ENCODE results near the gene COX7A1. TPM values are rescaled to one million over a fixed set of nuclear protein-coding genes. Genes with fewer than 3 reads are reported as not detected.
"Not testable (repeated sequence)": the region's sequence is repeated elsewhere in the genome, so short reads cannot be mapped to it uniquely, and the experiment has no call there.

COX7A1 gene
- 11.3 TPM for polyA plus RNA-seq (2013, experiment 1 of 2; ENCODE audit: insufficient read length)
- polyA plus RNA-seq (2013, experiment 2 of 2; ENCODE audit: insufficient read length), result 10.1 TPM

DNA sequence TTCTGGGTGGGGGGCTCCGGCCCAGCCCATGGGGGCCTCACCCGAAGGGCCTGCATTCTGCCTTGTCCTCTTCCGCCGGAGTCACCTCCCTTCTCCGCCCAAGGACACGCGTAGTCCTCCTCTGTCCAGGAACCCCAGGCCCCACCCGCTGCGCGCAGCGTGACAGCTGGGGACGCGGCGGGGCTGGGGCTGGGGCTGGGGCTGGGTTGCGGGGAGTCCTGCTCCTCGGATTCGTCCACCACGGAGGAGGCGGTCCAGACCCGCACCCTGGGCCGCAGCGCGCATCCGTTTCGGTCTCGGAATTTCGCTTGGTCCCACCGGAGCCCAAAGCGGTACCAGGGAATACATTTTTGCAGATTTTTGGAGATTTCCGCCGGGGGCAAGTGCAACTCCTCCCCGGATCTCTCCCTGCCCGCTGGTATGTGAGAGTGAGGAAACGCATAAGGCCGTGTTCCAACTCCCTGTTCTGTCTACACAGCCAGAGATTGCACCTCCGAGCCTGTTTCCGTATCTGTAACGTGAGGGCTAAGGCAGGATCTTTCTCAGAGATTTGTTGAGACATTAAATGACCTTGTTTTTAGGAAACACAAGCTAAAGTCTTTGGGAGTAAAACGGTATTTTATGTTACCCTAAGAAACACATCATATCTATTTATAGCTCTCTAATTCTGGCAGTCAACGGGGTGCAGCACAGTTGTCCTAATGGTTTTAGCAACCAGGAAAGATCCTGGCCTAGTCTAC, at the start of gene COX7A1:
Gene COX7A1, minus strand, starts transcription at position 96 of the 740 bp plus-strand sequence. Its CDS starts 40 bp downstream, at position 56.
- peak; percentile 14 for DNase-seq

DNA sequence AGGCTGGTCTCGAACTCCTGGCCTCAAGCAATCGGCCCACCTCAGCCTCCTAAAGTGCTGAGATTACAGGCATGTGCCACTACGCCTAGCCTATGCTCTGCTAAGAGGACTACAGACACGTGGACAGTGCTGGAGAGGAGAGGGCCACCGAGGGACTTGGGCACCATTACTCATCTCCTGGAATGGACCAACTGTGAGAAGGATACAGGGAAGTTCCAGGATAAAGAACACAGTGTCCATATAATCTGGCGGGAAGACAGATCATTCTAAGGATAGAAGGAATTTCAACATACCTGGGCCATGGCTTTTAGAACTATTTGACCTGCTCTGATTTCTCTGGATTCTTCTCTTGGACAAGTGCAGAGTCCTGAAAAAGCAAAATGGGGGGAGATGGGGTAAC, 49.4 kb upstream of the COX7A1 start:
- no peak for DNase-seq

DNA sequence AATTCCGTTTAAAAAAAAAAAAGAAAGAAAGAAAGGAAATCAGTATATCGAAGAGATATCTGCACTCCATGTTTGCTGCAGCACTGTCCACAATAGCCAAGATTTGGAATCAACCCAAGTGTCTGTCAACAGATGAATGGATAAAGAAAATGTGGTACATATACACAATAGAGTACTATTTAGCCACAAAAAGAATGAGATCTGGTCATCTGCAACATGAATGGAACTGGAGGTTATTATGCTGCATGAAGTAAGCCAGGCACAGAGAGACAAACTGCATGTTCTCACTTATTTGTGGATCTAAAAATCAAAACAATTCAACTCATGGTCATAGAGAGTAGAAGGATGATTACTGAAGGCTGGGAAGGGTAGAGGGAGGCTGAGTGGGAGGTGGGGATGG, 45.9 kb upstream of the COX7A1 start:
- no peak for DNase-seq

DNA sequence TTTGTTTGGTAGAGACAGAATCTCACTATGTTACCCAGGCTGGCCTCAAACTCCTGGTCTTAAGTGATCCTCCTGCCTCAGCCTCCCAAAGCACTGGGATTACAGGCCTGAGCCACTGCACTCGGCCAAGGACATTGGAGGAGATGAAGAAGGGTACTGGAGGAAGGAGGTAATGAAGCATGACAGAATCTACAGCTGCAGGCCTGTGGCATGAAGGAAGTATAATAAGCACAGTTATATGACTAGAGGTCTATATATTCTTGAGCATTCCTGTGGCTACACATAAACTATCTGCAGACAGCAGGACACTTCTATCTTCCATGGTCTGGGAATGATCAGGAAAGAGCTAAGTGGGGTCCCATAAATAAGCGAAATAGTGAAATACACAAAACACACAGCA, 44.0 kb upstream of the COX7A1 start:
- peak; percentile 29 for DNase-seq

DNA sequence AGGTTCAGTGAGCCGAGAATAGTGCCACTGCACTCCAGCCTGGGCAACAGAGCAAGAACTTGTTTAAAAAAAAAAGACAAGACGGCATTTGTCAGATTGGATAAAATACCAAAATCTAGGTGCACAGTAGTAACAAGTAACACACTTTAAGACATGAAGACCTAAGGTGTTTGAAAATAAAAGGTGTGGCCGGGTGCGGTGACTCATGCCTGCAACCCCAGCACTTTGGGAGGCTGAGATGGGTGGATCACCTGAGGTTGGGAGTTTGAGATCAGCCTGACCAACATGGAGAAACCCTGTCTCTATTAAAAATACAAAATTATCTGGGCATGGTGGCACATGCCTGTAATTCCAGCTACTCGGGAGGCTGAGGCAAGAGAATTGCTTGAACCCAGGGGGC, 34.5 kb upstream of the COX7A1 start:
- DNase-seq, result not testable (repeated sequence)

DNA sequence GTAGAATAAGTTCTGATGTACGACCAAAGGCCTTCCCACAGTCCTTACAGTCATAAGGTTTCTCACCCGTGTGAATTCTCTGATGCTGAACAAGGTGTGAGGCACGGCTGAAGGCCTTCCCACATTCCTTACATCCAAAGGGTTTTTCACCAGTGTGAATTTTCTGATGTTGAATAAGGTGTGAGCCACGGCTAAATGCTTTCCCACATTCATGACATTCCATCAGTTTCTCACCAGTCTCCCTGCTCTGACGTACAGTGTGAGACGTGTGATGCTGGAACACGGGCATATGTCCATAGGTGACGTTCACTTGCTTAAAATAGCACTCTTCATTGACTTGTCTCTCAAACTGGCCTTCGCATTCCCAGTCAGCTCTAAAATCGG, 31.0 kb upstream of the COX7A1 start:
- no peak for DNase-seq

DNA sequence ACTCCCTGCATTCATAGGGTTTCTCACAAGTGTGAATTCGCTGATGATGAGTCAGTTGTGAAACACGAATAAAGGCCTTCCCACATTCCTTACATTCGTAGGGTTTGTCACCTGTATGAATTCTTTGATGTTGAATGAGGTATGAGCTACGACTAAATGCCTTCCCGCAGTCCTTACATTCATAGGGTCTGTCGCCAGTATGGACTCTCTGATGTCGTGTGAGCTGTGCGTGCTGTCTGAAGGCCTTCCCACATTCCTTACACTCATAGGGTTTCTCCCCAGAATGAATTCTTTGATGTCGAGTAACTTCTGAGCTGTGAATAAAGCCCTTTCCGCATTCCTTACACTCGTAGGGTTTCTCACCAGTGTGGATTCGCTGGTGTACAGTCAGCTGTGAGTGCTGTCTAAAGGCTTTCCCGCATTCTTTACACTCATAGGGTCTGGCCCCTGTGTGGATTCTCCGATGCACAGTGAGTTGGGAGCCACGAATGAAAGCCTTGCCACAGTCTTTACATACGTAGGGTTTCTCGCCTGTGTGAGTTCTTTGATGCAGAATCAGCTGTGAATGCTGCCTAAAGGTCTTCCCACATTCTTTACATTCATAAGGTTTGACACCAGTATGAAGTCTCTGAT, 30.5 kb upstream of the COX7A1 start:
- peak; percentile 90 for DNase-seq

DNA sequence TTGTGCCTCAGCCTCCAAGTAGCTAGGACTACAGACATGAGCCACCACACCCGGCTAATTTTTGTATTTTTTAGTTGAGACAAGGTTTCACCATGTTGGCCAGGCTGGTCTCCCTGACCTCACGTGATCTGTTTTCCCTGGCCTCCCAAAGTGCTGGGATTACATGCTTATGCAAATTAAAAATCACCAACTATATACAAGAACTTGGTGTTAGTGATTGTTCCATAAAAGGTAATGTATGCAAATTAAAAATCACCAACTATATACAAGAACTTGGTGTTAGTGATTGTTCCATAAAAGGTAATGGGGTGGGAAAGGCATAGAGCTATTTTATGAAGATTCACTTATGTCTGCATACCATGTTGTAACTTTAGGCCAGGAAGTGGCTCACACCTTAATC, 26.8 kb upstream of the COX7A1 start:
- not testable (repeated sequence) for DNase-seq

DNA sequence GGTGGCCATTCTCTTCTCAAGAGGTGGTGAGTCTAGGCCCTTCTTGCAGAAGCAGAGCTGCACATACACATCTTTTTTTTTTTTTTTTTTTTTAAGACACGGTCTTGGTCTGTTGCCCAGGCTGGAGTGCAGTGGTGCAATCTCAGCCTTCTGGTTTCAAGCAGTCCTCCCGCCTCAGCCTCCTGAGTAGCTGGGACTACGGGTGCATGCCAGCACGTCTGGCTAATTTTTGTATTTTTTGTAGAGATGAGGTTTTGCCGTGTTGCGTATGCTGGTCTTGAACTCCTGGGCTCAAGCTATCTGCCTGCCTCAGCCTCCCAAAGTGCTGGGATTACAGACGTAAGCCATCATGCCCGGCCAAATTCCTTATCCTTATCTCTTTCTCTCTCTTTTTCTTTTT, 21.6 kb upstream of the COX7A1 start:
- not testable (repeated sequence) for DNase-seq

DNA sequence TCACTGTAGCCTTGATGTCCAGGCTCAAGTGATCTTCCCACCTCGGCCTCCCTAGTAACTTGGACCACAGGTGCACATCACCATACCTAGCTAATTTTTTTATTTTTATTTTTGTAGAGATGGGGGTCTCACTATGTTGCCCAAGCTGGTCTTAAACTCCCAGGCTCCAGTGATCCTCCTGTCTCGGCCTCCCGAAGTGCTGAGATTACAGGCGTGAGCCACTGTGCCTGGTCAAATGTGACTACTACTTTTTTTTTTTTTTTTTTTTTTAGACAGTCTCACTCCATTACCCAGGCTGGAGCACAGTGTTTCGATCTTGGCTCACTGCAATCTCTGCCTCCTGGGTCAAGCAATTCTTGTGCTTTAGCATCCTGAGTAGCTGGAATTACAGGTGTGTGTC, 20.6 kb upstream of the COX7A1 start:
- no peak for DNase-seq

DNA sequence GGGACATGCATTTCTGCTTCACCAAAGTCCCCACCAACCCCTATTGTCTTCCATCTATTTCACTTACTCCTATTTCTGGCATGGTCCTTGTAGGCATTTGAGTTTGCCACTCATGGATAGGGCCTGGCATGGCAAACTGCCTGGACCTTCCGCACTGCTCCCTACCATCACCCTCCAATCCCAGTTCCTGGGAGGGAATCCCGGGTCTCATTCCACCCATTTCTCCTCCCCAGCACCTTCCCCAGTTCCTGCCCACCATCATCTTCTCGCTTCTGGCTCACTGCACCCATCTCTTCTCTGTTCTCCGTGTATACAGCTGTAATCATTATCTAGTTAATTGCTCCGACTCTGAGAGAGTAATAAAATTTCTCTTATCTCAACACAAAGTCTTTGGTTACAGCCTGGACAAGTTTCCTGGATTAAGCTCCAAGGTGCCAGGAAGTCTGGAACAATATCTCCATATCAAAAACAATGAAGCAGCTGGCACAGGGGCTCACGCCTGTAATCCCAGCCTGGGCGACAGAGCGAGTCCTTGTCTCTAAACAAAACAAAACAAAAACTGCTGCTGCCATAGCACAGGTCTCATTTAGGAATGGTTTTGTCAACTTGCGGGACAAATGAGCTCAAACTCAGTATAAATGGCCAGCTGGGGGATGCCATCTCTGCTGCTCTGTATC, 17.0 kb upstream of the COX7A1 start:
- no peak for DNase-seq

DNA sequence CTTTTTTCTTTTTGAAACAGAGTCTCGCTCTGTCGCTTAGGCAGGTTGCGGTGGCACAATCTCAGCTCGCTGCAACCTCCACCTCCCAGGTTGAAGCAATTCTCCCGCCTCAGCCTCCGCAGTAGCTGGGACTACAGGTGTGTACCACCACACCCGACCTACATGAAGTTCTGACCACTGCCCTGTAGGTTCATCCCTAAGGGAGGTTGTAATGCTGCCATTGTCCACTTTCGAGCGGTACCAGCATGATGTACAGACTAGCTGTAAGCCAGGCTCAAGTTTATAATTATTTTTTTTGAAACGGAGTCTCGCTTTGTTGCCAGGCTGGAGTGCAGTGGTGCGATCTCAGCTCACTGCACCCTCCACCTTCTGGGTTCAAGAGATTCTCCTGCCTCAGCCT, 11.6 kb upstream of the COX7A1 start:
- no peak for DNase-seq

DNA sequence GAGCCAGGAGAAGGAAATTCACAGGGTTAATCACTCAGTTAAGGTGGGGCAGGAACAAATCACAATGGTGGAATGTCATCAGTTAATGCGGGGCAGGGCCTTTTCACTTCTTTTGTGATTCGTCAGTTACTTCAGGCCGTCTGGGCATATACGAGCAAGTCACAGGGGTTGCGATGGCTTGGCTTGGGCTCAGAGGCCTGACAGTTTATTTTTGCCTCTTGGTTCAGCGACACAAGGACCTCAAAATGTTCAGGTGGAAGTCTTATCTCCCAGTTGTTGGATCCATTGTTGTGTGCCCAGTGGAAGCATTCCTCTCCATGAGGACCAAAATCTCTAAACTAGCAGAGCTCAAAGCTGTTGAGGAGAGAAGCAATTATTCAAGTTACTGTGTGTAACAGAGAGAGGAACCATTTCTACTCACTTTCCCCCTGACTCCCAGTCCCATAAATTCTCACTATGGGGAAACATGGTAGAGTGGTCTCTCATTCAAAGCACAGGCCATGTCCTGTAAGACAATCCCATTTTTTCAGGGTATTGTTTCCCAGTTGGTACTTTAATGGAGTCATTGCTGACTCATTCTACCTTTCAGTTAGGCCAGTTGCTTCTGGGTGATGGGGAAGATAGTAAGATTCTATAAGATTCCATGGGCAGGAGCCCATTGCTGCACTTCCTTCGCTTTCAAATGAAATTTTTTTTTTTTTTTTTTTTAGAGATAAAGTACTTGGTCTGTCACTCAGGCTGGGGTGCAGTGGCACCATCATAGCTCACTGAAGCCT, 8.8 kb upstream of the COX7A1 start:
- no peak for DNase-seq

DNA sequence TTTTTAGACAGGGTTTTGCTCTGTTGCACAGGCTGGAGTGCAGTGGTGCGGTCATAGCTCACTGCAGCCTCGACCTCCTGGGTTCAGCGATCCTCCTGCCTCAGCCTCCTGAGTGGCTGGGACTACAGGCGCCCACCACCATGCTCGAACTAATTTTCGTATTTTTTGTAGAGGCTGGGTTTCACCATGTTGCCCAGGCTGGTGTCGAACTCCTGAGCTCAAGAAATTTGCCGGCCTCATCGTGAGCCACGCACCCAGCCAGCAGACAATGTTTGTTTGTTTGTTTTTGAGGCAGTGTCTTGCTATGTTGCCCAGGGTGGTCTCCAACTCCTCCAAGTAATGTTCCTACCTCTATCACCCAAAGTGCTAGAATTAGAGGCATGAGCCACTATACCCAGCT, 879 bp upstream of the COX7A1 start:
- no peak for DNase-seq

DNA sequence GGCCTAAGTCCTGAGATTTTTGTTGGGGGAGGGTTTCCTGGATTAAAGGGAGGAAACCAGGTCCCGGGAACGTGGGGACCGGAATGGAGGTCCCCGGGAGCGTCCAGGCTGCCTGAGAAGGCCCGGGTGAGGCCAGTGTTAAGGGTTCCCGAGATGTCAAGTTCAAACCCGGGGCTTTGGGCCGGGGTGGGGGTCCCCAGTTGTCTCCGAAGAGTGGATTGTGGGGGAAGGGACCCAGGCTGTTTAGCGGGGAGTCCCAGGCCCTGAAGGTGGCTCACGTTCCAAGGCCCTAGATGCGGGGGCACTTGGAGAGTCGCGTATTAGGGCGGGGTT, 262 bp downstream of the COX7A1 start:
- DNase-seq, result no peak

DNA sequence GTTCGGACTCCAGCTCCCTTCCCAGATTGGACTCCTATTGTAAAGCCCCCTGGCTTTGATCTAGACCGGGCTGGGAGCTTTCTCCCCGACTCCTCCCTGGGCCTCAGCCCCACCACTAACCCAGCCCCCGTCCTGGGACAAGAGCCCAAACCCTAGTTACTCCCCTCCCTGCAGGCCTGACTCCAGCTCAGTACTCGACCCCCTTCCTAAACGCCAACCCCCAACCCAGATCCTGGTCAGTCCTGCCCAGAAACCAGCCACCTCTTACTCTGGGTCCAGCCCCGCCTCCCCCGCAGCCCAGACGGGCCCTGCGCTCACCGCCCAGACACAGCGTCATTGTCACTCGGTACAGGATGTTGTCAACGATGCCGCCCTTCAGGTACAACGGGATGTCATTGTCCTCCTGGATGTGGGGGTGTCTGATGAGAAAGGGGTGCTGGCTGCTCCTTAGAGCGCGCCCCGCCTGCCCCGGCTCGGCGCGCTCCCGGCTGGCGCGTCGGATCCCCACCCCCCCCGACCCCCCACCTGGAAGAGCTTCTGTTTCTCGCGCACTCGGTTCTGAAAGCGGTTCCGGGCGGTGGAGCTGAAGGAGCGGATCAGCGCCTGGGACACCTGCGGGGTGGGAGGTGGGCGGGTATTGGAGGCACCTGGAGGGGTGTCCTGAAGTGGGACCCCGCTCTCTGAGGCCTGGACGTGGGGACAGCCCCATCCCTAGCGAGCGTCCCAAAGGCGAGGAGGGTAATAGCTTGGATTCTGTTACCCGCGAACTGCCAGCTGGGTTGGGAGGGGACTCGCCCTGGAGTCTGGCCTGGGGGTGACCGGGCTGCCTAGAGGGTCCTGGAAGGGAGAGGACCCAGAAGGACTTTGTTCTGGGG, 866 bp downstream of the COX7A1 start:
- DNase-seq, result no peak

DNA sequence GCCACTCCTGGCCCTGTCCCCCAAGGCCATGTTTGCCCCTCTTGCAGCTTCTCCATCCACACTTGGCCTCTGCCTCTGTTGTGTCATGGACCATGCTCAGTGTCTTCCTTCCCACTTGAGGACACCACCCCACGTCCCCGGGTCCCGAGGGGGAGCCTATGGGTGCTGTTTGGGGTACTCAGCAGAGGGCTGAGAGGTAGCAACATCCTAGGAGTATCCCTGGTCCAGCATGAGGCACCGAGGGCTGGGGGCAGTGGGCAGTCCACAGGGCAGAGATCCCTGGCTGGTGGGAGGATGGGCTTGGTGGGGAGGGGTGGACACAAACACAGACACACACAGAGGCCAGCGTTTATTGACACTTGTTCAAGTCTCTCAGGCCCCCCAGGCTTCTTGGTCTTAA, 1.7 kb downstream of the COX7A1 start:
- DNase-seq, result no peak

DNA sequence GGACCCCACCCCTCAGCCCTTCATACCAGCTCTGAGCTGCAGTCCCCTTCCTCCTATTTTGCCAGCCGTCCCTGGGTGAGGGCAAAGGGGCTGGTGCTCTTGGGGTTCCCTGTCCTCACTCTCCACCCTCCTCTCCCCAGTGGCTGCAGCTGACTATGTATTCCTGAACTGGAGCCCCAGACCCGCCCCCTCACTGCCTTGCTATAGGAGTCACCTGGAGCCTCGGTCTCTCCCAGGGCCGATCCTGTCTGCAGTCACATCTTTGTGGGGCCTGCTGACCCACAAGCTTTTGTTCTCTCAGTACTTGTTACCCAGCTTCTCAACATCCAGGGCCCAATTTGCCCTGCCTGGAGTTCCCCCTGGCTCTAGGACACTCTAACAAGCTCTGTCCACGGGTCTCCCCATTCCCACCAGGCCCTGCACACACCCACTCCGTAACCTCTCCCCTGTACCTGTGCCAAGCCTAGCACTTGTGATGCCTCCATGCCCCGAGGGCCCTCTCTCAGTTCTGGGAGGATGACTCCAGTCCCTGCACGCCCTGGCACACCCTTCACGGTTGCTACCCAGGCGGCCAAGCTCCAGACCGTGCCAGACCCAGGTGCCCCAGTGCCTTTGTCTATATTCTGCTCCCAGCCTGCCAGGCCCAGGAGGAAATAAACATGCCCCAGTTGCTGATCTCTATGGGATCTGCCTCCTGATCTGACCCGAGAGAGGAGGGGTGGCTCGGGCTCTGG, 2.4 kb downstream of the COX7A1 start:
- no peak for DNase-seq

DNA sequence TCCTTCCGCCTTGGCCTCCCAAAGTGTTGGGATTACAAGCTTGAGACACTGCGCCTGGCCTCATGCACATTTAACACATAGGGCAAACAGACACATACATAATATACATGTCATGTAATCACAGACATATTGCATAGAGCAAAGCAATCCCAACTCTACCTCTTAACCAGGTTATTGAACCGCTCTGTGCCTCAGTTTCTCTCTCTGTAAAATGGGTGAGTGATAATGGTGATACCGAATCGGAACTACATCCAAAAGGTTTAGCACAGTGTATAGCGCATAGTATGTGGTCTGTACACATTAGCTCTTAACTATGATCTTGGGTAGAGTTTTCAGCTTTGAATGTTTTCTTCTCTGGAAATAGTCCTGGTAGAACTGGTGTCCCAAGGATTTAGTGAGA, 7.6 kb downstream of the COX7A1 start:
- no peak for DNase-seq

DNA sequence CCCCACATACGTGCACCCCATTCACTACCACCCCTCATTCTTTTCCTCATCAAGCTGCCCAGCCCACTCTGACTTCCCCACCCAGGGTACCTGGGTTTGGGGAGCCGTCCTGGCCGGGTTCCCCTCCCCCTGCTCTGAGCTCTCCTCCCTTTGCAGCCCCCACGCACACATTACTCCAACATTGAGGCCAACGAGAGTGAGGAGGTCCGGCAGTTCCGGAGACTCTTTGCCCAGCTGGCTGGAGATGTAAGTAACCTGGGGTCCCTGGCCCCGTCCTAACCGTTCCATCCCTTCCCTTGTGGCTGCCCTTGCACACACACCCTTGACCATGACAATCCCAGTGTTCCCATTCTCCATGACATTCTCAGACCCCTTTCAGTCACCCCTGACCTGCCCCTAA, 9.8 kb downstream of the COX7A1 start:
- DNase-seq, result no peak

DNA sequence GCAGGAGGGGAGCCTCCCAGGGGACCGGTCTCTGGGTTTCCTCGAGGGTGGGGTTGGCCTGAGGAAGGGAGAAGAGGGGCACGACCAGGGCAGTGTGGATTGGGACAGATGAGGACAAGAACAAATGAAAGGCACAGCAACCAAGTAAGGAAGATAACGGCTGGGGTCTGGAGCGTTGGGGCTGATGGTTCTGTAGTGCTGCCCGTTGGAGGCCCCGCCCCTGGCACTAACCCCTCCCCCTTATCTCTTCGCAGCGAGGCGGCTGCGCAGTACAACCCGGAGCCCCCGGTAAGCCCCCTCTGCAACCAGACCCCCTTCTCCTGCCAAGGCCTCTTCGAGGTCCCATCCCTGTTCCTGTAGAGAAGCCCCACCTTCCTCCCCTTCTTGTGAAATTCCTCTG, 10.2 kb downstream of the COX7A1 start:
- no peak for DNase-seq

All from fibroblast of skin of abdomen (primary cell).